K562 (cell line): ENCODE results near the gene SEH1L. TPM values are rescaled to one million over a fixed set of nuclear protein-coding genes. Genes with fewer than 3 reads are reported as not detected.

Experiments used
- FOXK2 ChIP-seq, 2 experiments: fragments of 450-650 bp; IDR thresholded peaks in 1 of 2; conservative IDR thresholded peaks in 1 of 2; 2 replicates each; pipeline ENCODE4 v1.6.1; 2016; ENCODE audit warnings: low read depth in 2 of 2, mild to moderate bottlenecking in 1 of 2
- NFRKB ChIP-seq: fragments of 450-650 bp; IDR thresholded peaks from 2 replicates; pipeline ENCODE4 v1.6.1; 2016; ENCODE audit warnings: low read depth
- YBX1 ChIP-seq: fragments of 450-650 bp; IDR thresholded peaks from 2 replicates; pipeline ENCODE4 v1.7.1; 2016; ENCODE audit warnings: mild to moderate bottlenecking
- ZEB2 ChIP-seq: fragments of 450-650 bp; IDR thresholded peaks from 2 replicates; pipeline ENCODE4 v1.6.1; 2016
- polyA plus RNA-seq, 8 experiments: library from polyadenylated mRNA; depleted of rRNA in 4 of 8; stranded (reverse) in 5 of 8; unstranded in 3 of 8; fragments of >200 nt; fragmentation: Nextera tagmentation in 2 of 8; fragmentation: Illumina TruSeq in 1 of 8; extraction: Ambion mirVana in 2 of 8; extraction: Trizol in 1 of 8; gene quantifications; 2 replicates each; pipeline versions ENCODE4 v1.2.1 to v1.2.3, GENCODE V29; 2011 to 2014; ENCODE audit warnings: inconsistent platforms in 1 of 8, missing spikeins in 1 of 8
- total RNA-seq, 7 experiments: library from RNA; depleted of rRNA in 6 of 7; stranded (reverse); fragments of >200 nt in 6 of 7; fragmentation: Illumina TruSeq in 2 of 7; extraction: Trizol in 2 of 7; gene quantifications; 2 replicates each; pipeline versions ENCODE4 v1.2.1 to v1.2.3, GENCODE V29; 2011 to 2021; ENCODE audit warnings: low replicate concordance in 1 of 7
- TF ChIP-seq, protein P1 (sequence below): fragments of 250-450 bp; sonication (Bioruptor Pico); IDR thresholded peaks from 2 replicates; pipeline ENCODE4 v1.5.0; 2021; ENCODE audit warnings: mild to moderate bottlenecking, borderline replicate concordance
- TF ChIP-seq, protein P2 (sequence below), 2 experiments: fragments of 250-450 bp in 1 of 2; fragments of 450-650 bp in 1 of 2; sonication (Bioruptor Pico) in 1 of 2; IDR thresholded peaks; 2 replicates each; pipeline versions ENCODE4 v1.6.1 to v1.8.0; 2016 to 2021; ENCODE audit warnings: mild to moderate bottlenecking in 2 of 2, moderate library complexity in 2 of 2, missing compliant biosample characterization in 1 of 2, missing genetic modification characterization in 1 of 2
- TF ChIP-seq, protein P3 (sequence below): fragments of 200-600 bp; sonication (generic); IDR thresholded peaks from one replicate; pipeline ENCODE4 v1.6.1; 2012; ENCODE audit warnings: mild to moderate bottlenecking, low read depth, low read length, inconsistent platforms
- TF ChIP-seq, protein P4 (sequence below): sonication (generic); formaldehyde crosslinking; IDR thresholded peaks from 2 replicates; pipeline ENCODE4 v1.8.0; 2022; ENCODE audit warnings: missing genetic modification reagents, mild to moderate bottlenecking, borderline replicate concordance

SEH1L gene
- total and polyA plus RNA-seq, 9 of the 15 experiments (the other 6 are each of a cell fraction or from before 2014, with no cell fraction given): 62.2 to 180 (median 108) TPM

DNA sequence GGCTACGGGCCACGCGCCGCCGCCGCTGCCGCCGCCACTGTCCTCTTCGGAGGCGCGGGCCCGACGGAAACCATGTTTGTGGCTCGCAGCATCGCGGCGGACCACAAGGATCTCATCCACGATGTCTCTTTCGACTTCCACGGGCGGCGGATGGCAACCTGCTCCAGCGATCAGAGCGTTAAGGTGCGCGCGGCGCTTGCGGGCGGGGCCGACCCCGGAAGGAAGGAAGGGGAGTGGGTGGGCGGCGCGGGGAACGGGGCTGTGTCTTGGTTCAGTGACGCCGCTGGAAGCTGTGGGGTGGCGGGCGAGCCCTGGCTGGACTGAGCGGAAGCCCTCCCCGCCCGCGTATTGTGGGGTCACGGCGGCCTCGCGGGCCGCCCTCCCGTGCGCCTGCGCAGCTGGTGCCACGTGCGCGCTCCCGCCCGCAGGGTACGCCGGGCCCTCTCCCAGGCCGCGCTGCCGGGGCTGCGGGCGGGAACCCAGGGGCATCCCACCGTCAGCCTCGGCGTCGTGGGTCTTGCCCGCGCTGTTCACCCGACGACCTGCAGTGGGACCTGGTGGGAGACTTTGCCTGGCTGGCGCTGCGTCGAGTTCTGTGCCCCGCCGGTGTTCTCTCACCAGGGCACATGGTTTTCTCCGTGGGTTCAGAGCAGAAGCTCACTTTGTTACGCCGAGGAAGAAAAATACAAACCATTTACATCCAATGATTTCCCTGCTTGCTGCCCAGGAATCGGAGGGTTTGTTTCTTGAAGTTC, 416 bp downstream of the SEH1L start (continued):
- TF ChIP-seq, protein P1, sequence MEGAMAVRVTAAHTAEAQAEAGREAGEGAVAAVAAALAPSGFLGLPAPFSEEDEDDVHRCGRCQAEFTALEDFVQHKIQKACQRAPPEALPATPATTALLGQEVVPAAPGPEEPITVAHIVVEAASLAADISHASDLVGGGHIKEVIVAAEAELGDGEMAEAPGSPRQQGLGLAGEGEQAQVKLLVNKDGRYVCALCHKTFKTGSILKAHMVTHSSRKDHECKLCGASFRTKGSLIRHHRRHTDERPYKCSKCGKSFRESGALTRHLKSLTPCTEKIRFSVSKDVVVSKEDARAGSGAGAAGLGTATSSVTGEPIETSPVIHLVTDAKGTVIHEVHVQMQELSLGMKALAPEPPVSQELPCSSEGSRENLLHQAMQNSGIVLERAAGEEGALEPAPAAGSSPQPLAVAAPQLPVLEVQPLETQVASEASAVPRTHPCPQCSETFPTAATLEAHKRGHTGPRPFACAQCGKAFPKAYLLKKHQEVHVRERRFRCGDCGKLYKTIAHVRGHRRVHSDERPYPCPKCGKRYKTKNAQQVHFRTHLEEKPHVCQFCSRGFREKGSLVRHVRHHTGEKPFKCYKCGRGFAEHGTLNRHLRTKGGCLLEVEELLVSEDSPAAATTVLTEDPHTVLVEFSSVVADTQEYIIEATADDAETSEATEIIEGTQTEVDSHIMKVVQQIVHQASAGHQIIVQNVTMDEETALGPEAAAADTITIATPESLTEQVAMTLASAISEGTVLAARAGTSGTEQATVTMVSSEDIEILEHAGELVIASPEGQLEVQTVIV (CRISPR knock-in tag): no peak
- TF ChIP-seq, protein P2, sequence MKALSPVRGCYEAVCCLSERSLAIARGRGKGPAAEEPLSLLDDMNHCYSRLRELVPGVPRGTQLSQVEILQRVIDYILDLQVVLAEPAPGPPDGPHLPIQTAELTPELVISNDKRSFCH (CRISPR knock-in tag; IDR thresholded peaks at IDR 0.05): no peak
- TF ChIP-seq, protein P2 (tag; IDR thresholded peaks at IDR 0.05): peak; percentile 94
- TF ChIP-seq, protein P3, sequence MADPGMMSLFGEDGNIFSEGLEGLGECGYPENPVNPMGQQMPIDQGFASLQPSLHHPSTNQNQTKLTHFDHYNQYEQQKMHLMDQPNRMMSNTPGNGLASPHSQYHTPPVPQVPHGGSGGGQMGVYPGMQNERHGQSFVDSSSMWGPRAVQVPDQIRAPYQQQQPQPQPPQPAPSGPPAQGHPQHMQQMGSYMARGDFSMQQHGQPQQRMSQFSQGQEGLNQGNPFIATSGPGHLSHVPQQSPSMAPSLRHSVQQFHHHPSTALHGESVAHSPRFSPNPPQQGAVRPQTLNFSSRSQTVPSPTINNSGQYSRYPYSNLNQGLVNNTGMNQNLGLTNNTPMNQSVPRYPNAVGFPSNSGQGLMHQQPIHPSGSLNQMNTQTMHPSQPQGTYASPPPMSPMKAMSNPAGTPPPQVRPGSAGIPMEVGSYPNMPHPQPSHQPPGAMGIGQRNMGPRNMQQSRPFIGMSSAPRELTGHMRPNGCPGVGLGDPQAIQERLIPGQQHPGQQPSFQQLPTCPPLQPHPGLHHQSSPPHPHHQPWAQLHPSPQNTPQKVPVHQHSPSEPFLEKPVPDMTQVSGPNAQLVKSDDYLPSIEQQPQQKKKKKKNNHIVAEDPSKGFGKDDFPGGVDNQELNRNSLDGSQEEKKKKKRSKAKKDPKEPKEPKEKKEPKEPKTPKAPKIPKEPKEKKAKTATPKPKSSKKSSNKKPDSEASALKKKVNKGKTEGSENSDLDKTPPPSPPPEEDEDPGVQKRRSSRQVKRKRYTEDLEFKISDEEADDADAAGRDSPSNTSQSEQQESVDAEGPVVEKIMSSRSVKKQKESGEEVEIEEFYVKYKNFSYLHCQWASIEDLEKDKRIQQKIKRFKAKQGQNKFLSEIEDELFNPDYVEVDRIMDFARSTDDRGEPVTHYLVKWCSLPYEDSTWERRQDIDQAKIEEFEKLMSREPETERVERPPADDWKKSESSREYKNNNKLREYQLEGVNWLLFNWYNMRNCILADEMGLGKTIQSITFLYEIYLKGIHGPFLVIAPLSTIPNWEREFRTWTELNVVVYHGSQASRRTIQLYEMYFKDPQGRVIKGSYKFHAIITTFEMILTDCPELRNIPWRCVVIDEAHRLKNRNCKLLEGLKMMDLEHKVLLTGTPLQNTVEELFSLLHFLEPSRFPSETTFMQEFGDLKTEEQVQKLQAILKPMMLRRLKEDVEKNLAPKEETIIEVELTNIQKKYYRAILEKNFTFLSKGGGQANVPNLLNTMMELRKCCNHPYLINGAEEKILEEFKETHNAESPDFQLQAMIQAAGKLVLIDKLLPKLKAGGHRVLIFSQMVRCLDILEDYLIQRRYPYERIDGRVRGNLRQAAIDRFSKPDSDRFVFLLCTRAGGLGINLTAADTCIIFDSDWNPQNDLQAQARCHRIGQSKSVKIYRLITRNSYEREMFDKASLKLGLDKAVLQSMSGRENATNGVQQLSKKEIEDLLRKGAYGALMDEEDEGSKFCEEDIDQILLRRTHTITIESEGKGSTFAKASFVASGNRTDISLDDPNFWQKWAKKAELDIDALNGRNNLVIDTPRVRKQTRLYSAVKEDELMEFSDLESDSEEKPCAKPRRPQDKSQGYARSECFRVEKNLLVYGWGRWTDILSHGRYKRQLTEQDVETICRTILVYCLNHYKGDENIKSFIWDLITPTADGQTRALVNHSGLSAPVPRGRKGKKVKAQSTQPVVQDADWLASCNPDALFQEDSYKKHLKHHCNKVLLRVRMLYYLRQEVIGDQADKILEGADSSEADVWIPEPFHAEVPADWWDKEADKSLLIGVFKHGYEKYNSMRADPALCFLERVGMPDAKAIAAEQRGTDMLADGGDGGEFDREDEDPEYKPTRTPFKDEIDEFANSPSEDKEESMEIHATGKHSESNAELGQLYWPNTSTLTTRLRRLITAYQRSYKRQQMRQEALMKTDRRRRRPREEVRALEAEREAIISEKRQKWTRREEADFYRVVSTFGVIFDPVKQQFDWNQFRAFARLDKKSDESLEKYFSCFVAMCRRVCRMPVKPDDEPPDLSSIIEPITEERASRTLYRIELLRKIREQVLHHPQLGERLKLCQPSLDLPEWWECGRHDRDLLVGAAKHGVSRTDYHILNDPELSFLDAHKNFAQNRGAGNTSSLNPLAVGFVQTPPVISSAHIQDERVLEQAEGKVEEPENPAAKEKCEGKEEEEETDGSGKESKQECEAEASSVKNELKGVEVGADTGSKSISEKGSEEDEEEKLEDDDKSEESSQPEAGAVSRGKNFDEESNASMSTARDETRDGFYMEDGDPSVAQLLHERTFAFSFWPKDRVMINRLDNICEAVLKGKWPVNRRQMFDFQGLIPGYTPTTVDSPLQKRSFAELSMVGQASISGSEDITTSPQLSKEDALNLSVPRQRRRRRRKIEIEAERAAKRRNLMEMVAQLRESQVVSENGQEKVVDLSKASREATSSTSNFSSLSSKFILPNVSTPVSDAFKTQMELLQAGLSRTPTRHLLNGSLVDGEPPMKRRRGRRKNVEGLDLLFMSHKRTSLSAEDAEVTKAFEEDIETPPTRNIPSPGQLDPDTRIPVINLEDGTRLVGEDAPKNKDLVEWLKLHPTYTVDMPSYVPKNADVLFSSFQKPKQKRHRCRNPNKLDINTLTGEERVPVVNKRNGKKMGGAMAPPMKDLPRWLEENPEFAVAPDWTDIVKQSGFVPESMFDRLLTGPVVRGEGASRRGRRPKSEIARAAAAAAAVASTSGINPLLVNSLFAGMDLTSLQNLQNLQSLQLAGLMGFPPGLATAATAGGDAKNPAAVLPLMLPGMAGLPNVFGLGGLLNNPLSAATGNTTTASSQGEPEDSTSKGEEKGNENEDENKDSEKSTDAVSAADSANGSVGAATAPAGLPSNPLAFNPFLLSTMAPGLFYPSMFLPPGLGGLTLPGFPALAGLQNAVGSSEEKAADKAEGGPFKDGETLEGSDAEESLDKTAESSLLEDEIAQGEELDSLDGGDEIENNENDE: no peak
- TF ChIP-seq FOXK2 (conservative IDR thresholded peaks at IDR 0.05 in 1 of 2, IDR thresholded peaks at IDR 0.05 in 1 of 2; ENCODE audit: low read depth in 2 of 2) (peak in 1 of 2 experiments; percentile 16; a peak in 1 of 4 replicates), NFRKB (peak; percentile 73), YBX1 (no peak), ZEB2 (no peak)
- TF ChIP-seq, protein P4, sequence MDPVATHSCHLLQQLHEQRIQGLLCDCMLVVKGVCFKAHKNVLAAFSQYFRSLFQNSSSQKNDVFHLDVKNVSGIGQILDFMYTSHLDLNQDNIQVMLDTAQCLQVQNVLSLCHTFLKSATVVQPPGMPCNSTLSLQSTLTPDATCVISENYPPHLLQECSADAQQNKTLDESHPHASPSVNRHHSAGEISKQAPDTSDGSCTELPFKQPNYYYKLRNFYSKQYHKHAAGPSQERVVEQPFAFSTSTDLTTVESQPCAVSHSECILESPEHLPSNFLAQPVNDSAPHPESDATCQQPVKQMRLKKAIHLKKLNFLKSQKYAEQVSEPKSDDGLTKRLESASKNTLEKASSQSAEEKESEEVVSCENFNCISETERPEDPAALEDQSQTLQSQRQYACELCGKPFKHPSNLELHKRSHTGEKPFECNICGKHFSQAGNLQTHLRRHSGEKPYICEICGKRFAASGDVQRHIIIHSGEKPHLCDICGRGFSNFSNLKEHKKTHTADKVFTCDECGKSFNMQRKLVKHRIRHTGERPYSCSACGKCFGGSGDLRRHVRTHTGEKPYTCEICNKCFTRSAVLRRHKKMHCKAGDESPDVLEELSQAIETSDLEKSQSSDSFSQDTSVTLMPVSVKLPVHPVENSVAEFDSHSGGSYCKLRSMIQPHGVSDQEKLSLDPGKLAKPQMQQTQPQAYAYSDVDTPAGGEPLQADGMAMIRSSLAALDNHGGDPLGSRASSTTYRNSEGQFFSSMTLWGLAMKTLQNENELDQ (CRISPR knock-in tag): no peak
